Measurements from ENCODE around the gene FTCD.

The FTCD gene

DNA sequence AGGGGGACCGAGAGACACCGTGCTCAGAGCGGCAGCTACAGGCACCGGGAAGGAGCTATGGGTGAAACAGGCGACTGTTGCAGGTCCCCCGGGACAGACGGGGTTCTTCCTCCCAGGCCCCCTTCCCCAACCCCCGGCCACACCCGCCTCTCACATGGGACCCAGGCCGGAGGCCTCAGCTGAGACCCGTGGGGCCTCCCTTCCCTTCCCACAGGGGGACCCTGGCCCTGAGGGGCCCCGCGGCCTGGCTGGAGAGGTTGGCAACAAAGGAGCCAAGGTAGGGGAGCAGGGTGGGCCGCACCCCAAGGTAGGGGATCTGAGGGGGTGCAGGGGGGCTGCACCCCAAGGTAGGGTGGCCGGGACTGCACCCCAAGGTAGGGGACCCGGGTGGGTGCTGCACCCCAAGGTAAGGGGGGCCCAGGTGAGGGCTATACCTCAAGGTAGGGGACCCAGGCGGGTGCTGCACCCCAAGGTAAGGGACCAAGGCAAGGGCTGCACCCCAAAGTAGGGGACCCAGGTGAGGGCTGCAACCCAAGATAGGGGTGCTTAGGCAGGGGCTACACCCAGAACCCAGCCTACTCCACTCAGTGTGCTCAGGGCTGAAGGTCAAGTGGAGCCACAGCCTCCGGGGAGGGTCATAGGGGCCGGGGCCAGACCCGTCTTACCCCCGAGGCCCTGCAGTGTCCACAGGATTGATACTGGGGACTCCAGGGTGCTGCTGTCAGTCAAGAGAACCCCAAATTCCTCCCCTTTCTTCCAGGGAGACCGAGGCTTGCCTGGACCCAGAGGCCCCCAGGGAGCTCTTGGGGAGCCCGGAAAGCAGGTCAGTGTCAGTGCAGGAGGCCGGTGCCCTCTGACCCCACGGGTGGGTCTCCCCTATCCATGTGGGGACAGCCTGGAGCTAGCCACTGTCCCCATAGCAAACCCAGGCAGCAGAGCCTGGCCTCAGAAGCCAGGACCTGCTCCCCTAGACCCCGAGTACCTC is 34.8 kb downstream of the FTCD start:
- H3K27me3 ChIP-seq (ENCODE audit: insufficient read depth, low read length, poor library complexity), result no peaks in the 10 kb centered on the region

DNA sequence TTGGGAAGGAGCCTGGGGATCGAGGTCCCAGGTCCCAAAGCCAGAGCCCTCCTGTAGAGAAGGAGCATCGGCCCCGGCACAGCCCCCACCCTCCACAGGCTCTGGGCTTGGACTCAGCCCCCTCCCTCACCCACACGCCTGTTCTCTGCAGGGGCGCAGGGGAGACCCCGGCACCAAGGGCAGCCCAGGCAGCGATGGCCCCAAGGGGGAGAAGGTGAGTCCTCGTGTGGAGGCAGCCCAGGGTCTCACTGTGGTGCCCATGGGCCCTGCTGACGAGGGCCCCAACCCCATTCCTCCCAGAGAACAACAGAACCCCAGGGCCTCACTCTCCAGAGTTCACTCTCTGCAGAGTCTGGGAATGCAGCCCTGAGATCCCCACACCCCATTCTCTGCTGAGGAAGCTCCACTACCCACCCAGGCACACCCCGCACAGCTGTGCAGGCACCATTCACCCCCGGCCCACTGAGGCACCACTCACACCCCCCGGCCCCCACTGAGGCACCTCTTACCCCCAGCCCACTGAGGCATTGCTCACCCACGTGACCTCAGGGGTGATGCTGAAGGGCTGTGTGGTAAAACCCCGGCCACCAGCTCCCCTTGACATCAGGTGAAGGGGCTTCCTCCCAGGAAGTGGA is 35.6 kb downstream of the FTCD start:
- no peak overlapping the region for H3K4me3 ChIP-seq (ENCODE audit: low read depth in 1 of 2, low read length in 2 of 2)
- no peaks in the 10 kb centered on the region for H3K27me3 ChIP-seq (ENCODE audit: insufficient read depth, low read length, poor library complexity)
- no peaks in the 10 kb centered on the region for H3K4me1 ChIP-seq (ENCODE audit: insufficient read depth, low read length)
- no peak for TF ChIP-seq EZH2 (IDR thresholded peaks at IDR 0.05; ENCODE audit: borderline replicate concordance, low read depth, low read length, severe bottlenecking)
- TF ChIP-seq, protein P1, sequence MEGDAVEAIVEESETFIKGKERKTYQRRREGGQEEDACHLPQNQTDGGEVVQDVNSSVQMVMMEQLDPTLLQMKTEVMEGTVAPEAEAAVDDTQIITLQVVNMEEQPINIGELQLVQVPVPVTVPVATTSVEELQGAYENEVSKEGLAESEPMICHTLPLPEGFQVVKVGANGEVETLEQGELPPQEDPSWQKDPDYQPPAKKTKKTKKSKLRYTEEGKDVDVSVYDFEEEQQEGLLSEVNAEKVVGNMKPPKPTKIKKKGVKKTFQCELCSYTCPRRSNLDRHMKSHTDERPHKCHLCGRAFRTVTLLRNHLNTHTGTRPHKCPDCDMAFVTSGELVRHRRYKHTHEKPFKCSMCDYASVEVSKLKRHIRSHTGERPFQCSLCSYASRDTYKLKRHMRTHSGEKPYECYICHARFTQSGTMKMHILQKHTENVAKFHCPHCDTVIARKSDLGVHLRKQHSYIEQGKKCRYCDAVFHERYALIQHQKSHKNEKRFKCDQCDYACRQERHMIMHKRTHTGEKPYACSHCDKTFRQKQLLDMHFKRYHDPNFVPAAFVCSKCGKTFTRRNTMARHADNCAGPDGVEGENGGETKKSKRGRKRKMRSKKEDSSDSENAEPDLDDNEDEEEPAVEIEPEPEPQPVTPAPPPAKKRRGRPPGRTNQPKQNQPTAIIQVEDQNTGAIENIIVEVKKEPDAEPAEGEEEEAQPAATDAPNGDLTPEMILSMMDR (IDR thresholded peaks at IDR 0.05; ENCODE audit: borderline replicate concordance, extremely low read depth, low read length, poor library complexity, severe bottlenecking), result no peak
- DNase-seq, result no peak
- no peaks in the 10 kb centered on the region for H3K79me2 ChIP-seq (ENCODE audit: insufficient read depth, low read length)
- H3K4me2 ChIP-seq (ENCODE audit: insufficient read depth, low read length), result no peak overlapping the region
- peaks cover 5% of the 10 kb centered on the region for H3K9me3 ChIP-seq (ENCODE audit: insufficient read depth, low read length, severe bottlenecking)
- no peaks in the 10 kb centered on the region for H4K20me1 ChIP-seq (ENCODE audit: insufficient read depth, low read length)
- ATAC-seq (ENCODE audit: insufficient read depth, low read depth), result no peak
- no peaks in the 10 kb centered on the region for H3K36me3 ChIP-seq (ENCODE audit: insufficient read depth, low read length)
- no peak overlapping the region for H3K27ac ChIP-seq (ENCODE audit: low read length)
- no peak overlapping the region for H3K9ac ChIP-seq (ENCODE audit: low read depth, low read length)
- H2AFZ ChIP-seq (ENCODE audit: low read depth, low read length), result no peak overlapping the region

More for the DNA sequence above, 34.8 kb downstream of the FTCD start:
- no peak overlapping the region for H2AFZ ChIP-seq (ENCODE audit: low read depth, low read length)
- DNase-seq (no peak), ATAC-seq (ENCODE audit: insufficient read depth, low read depth) (no peak)
- H3K4me2 ChIP-seq (ENCODE audit: insufficient read depth, low read length), result no peak overlapping the region
- no peaks in the 10 kb centered on the region for H3K36me3 ChIP-seq (ENCODE audit: insufficient read depth, low read length)
- H3K9ac ChIP-seq (ENCODE audit: low read depth, low read length), result no peak overlapping the region
- H3K4me3 ChIP-seq (ENCODE audit: low read depth in 1 of 2, low read length in 2 of 2), result no peak overlapping the region
- no peak overlapping the region for H3K27ac ChIP-seq (ENCODE audit: low read length)
- no peaks in the 10 kb centered on the region for H3K4me1 ChIP-seq (ENCODE audit: insufficient read depth, low read length)
- TF ChIP-seq, protein P1 (IDR thresholded peaks at IDR 0.05; ENCODE audit: borderline replicate concordance, extremely low read depth, low read length, poor library complexity, severe bottlenecking), result no peak
- TF ChIP-seq EZH2 (IDR thresholded peaks at IDR 0.05; ENCODE audit: borderline replicate concordance, low read depth, low read length, severe bottlenecking), result no peak
- H3K9me3 ChIP-seq (ENCODE audit: insufficient read depth, low read length, severe bottlenecking), result no peaks in the 10 kb centered on the region
- H3K79me2 ChIP-seq (ENCODE audit: insufficient read depth, low read length), result no peaks in the 10 kb centered on the region
- H4K20me1 ChIP-seq (ENCODE audit: insufficient read depth, low read length), result no peaks in the 10 kb centered on the region

DNA sequence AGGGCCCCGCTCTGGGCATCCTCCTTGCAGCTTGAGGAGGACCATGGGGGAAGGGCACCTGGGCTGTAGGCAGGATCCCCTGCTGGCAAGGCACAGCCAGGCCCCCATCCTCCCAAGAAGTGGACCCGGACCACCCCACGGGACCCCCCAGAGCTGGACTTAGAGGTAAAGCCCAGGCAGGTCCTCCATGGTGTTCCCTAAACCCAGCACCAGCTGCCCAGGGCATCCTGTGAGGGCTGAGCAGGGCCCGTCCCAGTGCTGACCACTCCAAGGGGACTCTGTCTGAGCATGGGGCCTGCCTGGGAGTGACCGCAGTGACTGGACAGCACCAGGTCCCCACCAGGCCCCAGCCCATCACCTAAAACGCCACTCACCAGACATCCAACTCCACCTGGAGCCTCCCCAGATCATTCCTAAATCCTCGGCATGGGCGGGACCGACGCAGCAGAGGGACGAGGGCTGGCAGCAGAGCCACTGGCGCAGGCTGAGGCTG is 36.2 kb downstream of the FTCD start:
- no peak overlapping the region for H3K27ac ChIP-seq (ENCODE audit: low read length)
- H3K27me3 ChIP-seq (ENCODE audit: insufficient read depth, low read length, poor library complexity), result no peaks in the 10 kb centered on the region
- H3K4me1 ChIP-seq (ENCODE audit: insufficient read depth, low read length), result no peaks in the 10 kb centered on the region
- ATAC-seq (ENCODE audit: insufficient read depth, low read depth), result no peak
- H3K9ac ChIP-seq (ENCODE audit: low read depth, low read length), result no peak overlapping the region
- DNase-seq, result no peak
- H3K4me3 ChIP-seq (ENCODE audit: low read depth in 1 of 2, low read length in 2 of 2), result no peak overlapping the region
- TF ChIP-seq, protein P1 (IDR thresholded peaks at IDR 0.05; ENCODE audit: borderline replicate concordance, extremely low read depth, low read length, poor library complexity, severe bottlenecking), result no peak
- TF ChIP-seq EZH2 (IDR thresholded peaks at IDR 0.05; ENCODE audit: borderline replicate concordance, low read depth, low read length, severe bottlenecking), result no peak
- H3K79me2 ChIP-seq (ENCODE audit: insufficient read depth, low read length), result no peaks in the 10 kb centered on the region
- no peak overlapping the region for H3K4me2 ChIP-seq (ENCODE audit: insufficient read depth, low read length)
- no peaks in the 10 kb centered on the region for H3K36me3 ChIP-seq (ENCODE audit: insufficient read depth, low read length)
- H2AFZ ChIP-seq (ENCODE audit: low read depth, low read length), result no peak overlapping the region
- H4K20me1 ChIP-seq (ENCODE audit: insufficient read depth, low read length), result no peaks in the 10 kb centered on the region
- peaks cover 5% of the 10 kb centered on the region for H3K9me3 ChIP-seq (ENCODE audit: insufficient read depth, low read length, severe bottlenecking)

Measured in DND-41 (cell line).